Measurements from ENCODE around the gene ATP8A2. TPM values are rescaled to one million over a fixed set of nuclear protein-coding genes. Genes with fewer than 3 reads are reported as not detected.
"Not testable (repeated sequence)": the region's sequence is repeated elsewhere in the genome, so short reads cannot be mapped to it uniquely, and the experiment has no call there.

ATP8A2 gene
- total RNA-seq, 1 donor from 2014 or later: 2.1 TPM

GRCh38 chr13:25770601-25771000 is 398.8 kb downstream of the ATP8A2 start:
- Histone ChIP-seq H3K9ac (ENCODE audit: low read depth in 1 of 3, low read length in 3 of 3) (no peak overlapping the region), H3K4me1 (ENCODE audit: control insufficient read depth in 3 of 3, insufficient read depth in 3 of 3, low read length in 3 of 3) (no peaks in the 10 kb centered on the region), H3K4me3 (ENCODE audit: low read length in 3 of 3) (no peak overlapping the region), H3K27me3 (ENCODE audit: control insufficient read depth in 3 of 3, insufficient read depth in 3 of 3, low read length in 3 of 3) (no peaks in the 10 kb centered on the region), H3K9me3 (ENCODE audit: control insufficient read depth in 3 of 3, low read length in 3 of 3) (no peaks in the 10 kb centered on the region), H3K36me3 (ENCODE audit: control insufficient read depth in 3 of 3, insufficient read depth in 3 of 3, low read length in 3 of 3) (no peaks in the 10 kb centered on the region), H3K27ac (ENCODE audit: low read depth, low read length) (no peak overlapping the region)

- H3K36me3 ChIP-seq (ENCODE audit: control insufficient read depth in 3 of 3, insufficient read depth in 3 of 3, low read length in 3 of 3): no peaks in the 10 kb centered on the region
- no peak overlapping the region for H3K4me3 ChIP-seq (ENCODE audit: low read length in 3 of 3)
- no peak overlapping the region for H3K27ac ChIP-seq (ENCODE audit: low read depth, low read length)
- no peaks in the 10 kb centered on the region for H3K27me3 ChIP-seq (ENCODE audit: control insufficient read depth in 3 of 3, insufficient read depth in 3 of 3, low read length in 3 of 3)
- no peaks in the 10 kb centered on the region for H3K9me3 ChIP-seq (ENCODE audit: control insufficient read depth in 3 of 3, low read length in 3 of 3)
- no peak overlapping the region for H3K9ac ChIP-seq (ENCODE audit: low read depth in 1 of 3, low read length in 3 of 3)
- no peaks in the 10 kb centered on the region for H3K4me1 ChIP-seq (ENCODE audit: control insufficient read depth in 3 of 3, insufficient read depth in 3 of 3, low read length in 3 of 3)
Measured at GRCh38 chr13:25771202-25771601, 399.4 kb downstream of the ATP8A2 start.

- Histone ChIP-seq H3K27me3 (ENCODE audit: control insufficient read depth in 3 of 3, insufficient read depth in 3 of 3, low read length in 3 of 3) (no peaks in the 10 kb centered on the region), H3K36me3 (ENCODE audit: control insufficient read depth in 3 of 3, insufficient read depth in 3 of 3, low read length in 3 of 3) (no peaks in the 10 kb centered on the region), H3K4me1 (ENCODE audit: control insufficient read depth in 3 of 3, insufficient read depth in 3 of 3, low read length in 3 of 3) (no peaks in the 10 kb centered on the region), H3K9me3 (ENCODE audit: control insufficient read depth in 3 of 3, low read length in 3 of 3) (no peaks in the 10 kb centered on the region), H3K27ac (ENCODE audit: low read depth, low read length) (no peak overlapping the region), H3K9ac (ENCODE audit: low read depth in 1 of 3, low read length in 3 of 3) (no peak overlapping the region), H3K4me3 (ENCODE audit: low read length in 3 of 3) (no peak overlapping the region)
Measured at GRCh38 chr13:25771641-25772478, 400.1 kb downstream of the ATP8A2 start.

- not testable (repeated sequence) for H3K9ac ChIP-seq (ENCODE audit: low read depth in 1 of 3, low read length in 3 of 3); H3K4me3 ChIP-seq (ENCODE audit: low read length in 3 of 3); H3K27ac ChIP-seq (ENCODE audit: low read depth, low read length); H3K9me3 ChIP-seq (ENCODE audit: control insufficient read depth in 3 of 3, low read length in 3 of 3); H3K36me3 ChIP-seq (ENCODE audit: control insufficient read depth in 3 of 3, insufficient read depth in 3 of 3, low read length in 3 of 3); H3K27me3 ChIP-seq (ENCODE audit: control insufficient read depth in 3 of 3, insufficient read depth in 3 of 3, low read length in 3 of 3); H3K4me1 ChIP-seq (ENCODE audit: control insufficient read depth in 3 of 3, insufficient read depth in 3 of 3, low read length in 3 of 3)
Measured at GRCh38 chr13:25772534-25772933, 400.8 kb downstream of the ATP8A2 start.

- not testable (repeated sequence) for H3K4me3 ChIP-seq (ENCODE audit: low read length in 3 of 3); H3K27me3 ChIP-seq (ENCODE audit: control insufficient read depth in 3 of 3, insufficient read depth in 3 of 3, low read length in 3 of 3); H3K27ac ChIP-seq (ENCODE audit: low read depth, low read length); H3K9me3 ChIP-seq (ENCODE audit: control insufficient read depth in 3 of 3, low read length in 3 of 3); H3K36me3 ChIP-seq (ENCODE audit: control insufficient read depth in 3 of 3, insufficient read depth in 3 of 3, low read length in 3 of 3); H3K9ac ChIP-seq (ENCODE audit: low read depth in 1 of 3, low read length in 3 of 3)
- peaks cover 0 to 10% (median 4%) of the 10 kb centered on the region in 3 donors for H3K4me1 ChIP-seq (ENCODE audit: control insufficient read depth in 3 of 3, insufficient read depth in 3 of 3, low read length in 3 of 3)
Measured at GRCh38 chr13:25774056-25774455, 402.3 kb downstream of the ATP8A2 start.

GRCh38 chr13:25775275-25775674 is 403.5 kb downstream of the ATP8A2 start:
- H3K9ac ChIP-seq (ENCODE audit: low read depth in 1 of 3, low read length in 3 of 3): no peak overlapping the region
- no peak overlapping the region for H3K4me3 ChIP-seq (ENCODE audit: low read length in 3 of 3)
- H3K27me3 ChIP-seq (ENCODE audit: control insufficient read depth in 3 of 3, insufficient read depth in 3 of 3, low read length in 3 of 3): no peaks in the 10 kb centered on the region
- H3K27ac ChIP-seq (ENCODE audit: low read depth, low read length): no peak overlapping the region
- no peaks in the 10 kb centered on the region for H3K36me3 ChIP-seq (ENCODE audit: control insufficient read depth in 3 of 3, insufficient read depth in 3 of 3, low read length in 3 of 3)
- peaks cover 0 to 10% (median 4%) of the 10 kb centered on the region in 3 donors for H3K4me1 ChIP-seq (ENCODE audit: control insufficient read depth in 3 of 3, insufficient read depth in 3 of 3, low read length in 3 of 3)
- H3K9me3 ChIP-seq (ENCODE audit: control insufficient read depth in 3 of 3, low read length in 3 of 3): no peaks in the 10 kb centered on the region

- no peak overlapping the region for H3K9ac ChIP-seq (ENCODE audit: low read depth in 1 of 3, low read length in 3 of 3)
- peaks cover 0 to 10% (median 4%) of the 10 kb centered on the region in 3 donors for H3K4me1 ChIP-seq (ENCODE audit: control insufficient read depth in 3 of 3, insufficient read depth in 3 of 3, low read length in 3 of 3)
- H3K36me3 ChIP-seq (ENCODE audit: control insufficient read depth in 3 of 3, insufficient read depth in 3 of 3, low read length in 3 of 3): no peaks in the 10 kb centered on the region
Measured at GRCh38 chr13:25775986-25776385, 404.2 kb downstream of the ATP8A2 start.

GRCh38 chr13:25776722-25777121 is 404.9 kb downstream of the ATP8A2 start:
- Histone ChIP-seq H3K27me3 (ENCODE audit: control insufficient read depth in 3 of 3, insufficient read depth in 3 of 3, low read length in 3 of 3) (no peaks in the 10 kb centered on the region), H3K36me3 (ENCODE audit: control insufficient read depth in 3 of 3, insufficient read depth in 3 of 3, low read length in 3 of 3) (no peaks in the 10 kb centered on the region), H3K4me3 (ENCODE audit: low read length in 3 of 3) (no peak overlapping the region), H3K27ac (ENCODE audit: low read depth, low read length) (no peak overlapping the region), H3K4me1 (ENCODE audit: control insufficient read depth in 3 of 3, insufficient read depth in 3 of 3, low read length in 3 of 3) (peaks cover 0 to 10% (median 4%) of the 10 kb centered on the region in 3 donors), H3K9ac (ENCODE audit: low read depth in 1 of 3, low read length in 3 of 3) (no peak overlapping the region), H3K9me3 (ENCODE audit: control insufficient read depth in 3 of 3, low read length in 3 of 3) (no peaks in the 10 kb centered on the region)

More at GRCh38 chr13:25775986-25776385, 404.2 kb downstream of the ATP8A2 start:
- H3K27ac ChIP-seq (ENCODE audit: low read depth, low read length): no peak overlapping the region
- H3K4me3 ChIP-seq (ENCODE audit: low read length in 3 of 3): no peak overlapping the region
- H3K27me3 ChIP-seq (ENCODE audit: control insufficient read depth in 3 of 3, insufficient read depth in 3 of 3, low read length in 3 of 3): no peaks in the 10 kb centered on the region
- no peaks in the 10 kb centered on the region for H3K9me3 ChIP-seq (ENCODE audit: control insufficient read depth in 3 of 3, low read length in 3 of 3)

- H3K36me3 ChIP-seq (ENCODE audit: control insufficient read depth in 3 of 3, insufficient read depth in 3 of 3, low read length in 3 of 3): no peaks in the 10 kb centered on the region
- peaks cover 0 to 10% (median 4%) of the 10 kb centered on the region in 3 donors for H3K4me1 ChIP-seq (ENCODE audit: control insufficient read depth in 3 of 3, insufficient read depth in 3 of 3, low read length in 3 of 3)
- H3K4me3 ChIP-seq (ENCODE audit: low read length in 3 of 3): no peak overlapping the region
- H3K9me3 ChIP-seq (ENCODE audit: control insufficient read depth in 3 of 3, low read length in 3 of 3): no peaks in the 10 kb centered on the region
- H3K9ac ChIP-seq (ENCODE audit: low read depth in 1 of 3, low read length in 3 of 3): no peak overlapping the region
- H3K27me3 ChIP-seq (ENCODE audit: control insufficient read depth in 3 of 3, insufficient read depth in 3 of 3, low read length in 3 of 3): no peaks in the 10 kb centered on the region
- H3K27ac ChIP-seq (ENCODE audit: low read depth, low read length): no peak overlapping the region
Measured at GRCh38 chr13:25777509-25777908, 405.7 kb downstream of the ATP8A2 start.

- H3K36me3 ChIP-seq (ENCODE audit: control insufficient read depth in 3 of 3, insufficient read depth in 3 of 3, low read length in 3 of 3): no peaks in the 10 kb centered on the region
- H3K4me3 ChIP-seq (ENCODE audit: low read length in 3 of 3): peak overlapping the region in 1 of 3 donors; percentile 32
- peaks cover under 1 to 15% (median 6%) of the 10 kb centered on the region in 3 donors for H3K4me1 ChIP-seq (ENCODE audit: control insufficient read depth in 3 of 3, insufficient read depth in 3 of 3, low read length in 3 of 3)
- H3K9ac ChIP-seq (ENCODE audit: low read depth in 1 of 3, low read length in 3 of 3): no peak overlapping the region
- no peaks in the 10 kb centered on the region for H3K9me3 ChIP-seq (ENCODE audit: control insufficient read depth in 3 of 3, low read length in 3 of 3)
- H3K27me3 ChIP-seq (ENCODE audit: control insufficient read depth in 3 of 3, insufficient read depth in 3 of 3, low read length in 3 of 3): no peaks in the 10 kb centered on the region
- H3K27ac ChIP-seq (ENCODE audit: low read depth, low read length): no peak overlapping the region
Measured at GRCh38 chr13:25778365-25778764, 406.6 kb downstream of the ATP8A2 start.
